Measurements from ENCODE around the gene EZR.

The EZR gene

DNA sequence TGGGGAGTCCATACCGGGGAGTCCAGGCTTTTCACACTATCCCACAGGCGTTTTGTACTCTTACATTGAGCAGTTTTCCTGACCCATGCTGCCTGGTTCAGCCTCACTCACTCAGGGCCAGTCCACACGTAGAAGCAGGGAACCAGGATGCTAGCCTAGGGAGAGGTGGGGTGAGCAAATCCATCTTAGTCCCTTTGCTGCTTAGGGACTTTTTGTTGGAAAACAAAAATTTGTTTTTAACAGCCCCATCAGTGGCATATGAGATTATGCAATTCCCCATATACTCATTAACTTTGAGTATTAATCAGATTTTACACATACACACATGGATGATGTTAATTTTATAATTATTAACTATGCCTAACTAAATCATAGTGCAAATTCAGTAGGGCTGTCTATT lies 84.2 kb downstream of the EZR start:
- WGBS, 2 donors (ENCODE audit: extremely low coverage in 2 of 2, insufficient read length in 2 of 2, insufficient replicate concordance in 1 of 2), result no CpG with 5 or more reads among the region's 3 CpGs
- no peak overlapping the region for H2AFZ ChIP-seq (ENCODE audit: low read length)
- H3K9me3 ChIP-seq (replicated peaks in 1 of 2; ENCODE audit: control insufficient read depth in 2 of 2, insufficient read depth in 1 of 2, low read depth in 1 of 2, low read length in 2 of 2), result peaks cover 9% of the 10 kb centered on the region in 2 donors
- H3K4me3 ChIP-seq (ENCODE audit: low read length in 2 of 2), result no peak overlapping the region
- no peak overlapping the region for H3K4me2 ChIP-seq (ENCODE audit: insufficient read depth, low read length, poor library complexity, severe bottlenecking)
- no peak overlapping the region for H2BK120ac ChIP-seq (ENCODE audit: low read depth, low read length)
- no peaks in the 10 kb centered on the region for H3K4me1 ChIP-seq (ENCODE audit: control insufficient read depth in 2 of 2, insufficient read depth in 1 of 2, low read depth in 1 of 2, low read length in 2 of 2)
- H4K91ac ChIP-seq (ENCODE audit: low read depth, low read length, poor library complexity), result no peak overlapping the region
- H2BK15ac ChIP-seq (ENCODE audit: low read length), result no peak overlapping the region
- no peak overlapping the region for H2AK5ac ChIP-seq (ENCODE audit: low read depth, low read length)
- no peak overlapping the region for H2BK5ac ChIP-seq (ENCODE audit: low read length)
- no peaks in the 10 kb centered on the region for H3K79me1 ChIP-seq (ENCODE audit: low read depth, low read length)
- H3K27ac ChIP-seq (replicated peaks; ENCODE audit: low read length), result no peak overlapping the region
- no peak overlapping the region for H2BK12ac ChIP-seq (ENCODE audit: low read length)
- no peak overlapping the region for H3K14ac ChIP-seq (ENCODE audit: low read length)
- H3K36me3 ChIP-seq (replicated peaks in 1 of 2; ENCODE audit: control insufficient read depth in 2 of 2, insufficient read depth in 2 of 2, low read length in 2 of 2), result no peaks in the 10 kb centered on the region
- no peak overlapping the region for H4K8ac ChIP-seq (ENCODE audit: low read depth, low read length)
- no peak overlapping the region for H3K4ac ChIP-seq (ENCODE audit: low read length)
- H3K9ac ChIP-seq (ENCODE audit: low read depth, low read length, poor library complexity), result no peak overlapping the region
- no peak overlapping the region for H3K18ac ChIP-seq (ENCODE audit: low read length)
- H3K27me3 ChIP-seq (ENCODE audit: control insufficient read depth in 3 of 3, insufficient read depth in 3 of 3, low read depth in 1 of 3, low read length in 3 of 3), result peaks cover 0 to 4% (median 2%) of the 10 kb centered on the region in 3 experiments
- no peak for DNase-seq (ENCODE audit: low spot score)
- no peak overlapping the region for H3K23ac ChIP-seq (ENCODE audit: low read depth, low read length, poor library complexity)

DNA sequence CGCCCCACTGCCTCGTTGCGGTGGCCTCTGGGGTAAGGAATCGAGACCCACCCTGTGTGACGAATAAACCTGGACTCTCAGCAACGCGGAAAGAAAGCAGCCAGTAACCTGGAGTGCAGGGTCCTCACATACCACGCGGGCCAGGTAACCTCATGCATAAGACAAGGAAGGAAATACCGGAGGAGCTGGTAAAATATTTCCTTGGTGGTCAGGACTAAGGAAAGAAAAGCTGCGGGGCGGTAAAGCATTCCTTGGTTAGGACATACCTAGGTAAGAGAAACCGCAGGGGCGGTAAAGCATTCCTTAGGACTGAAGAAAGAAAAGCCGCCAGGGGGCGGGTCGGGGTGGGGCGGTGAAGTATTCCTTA lies 88.6 kb downstream of the EZR start:
- Histone ChIP-seq H4K8ac (ENCODE audit: low read depth, low read length) (no peak overlapping the region), H2BK5ac (ENCODE audit: low read length) (no peak overlapping the region), H2AFZ (ENCODE audit: low read length) (no peak overlapping the region), H3K27ac (replicated peaks; ENCODE audit: low read length) (no peak overlapping the region), H3K9ac (ENCODE audit: low read depth, low read length, poor library complexity) (no peak overlapping the region), H2BK15ac (ENCODE audit: low read length) (no peak overlapping the region), H3K14ac (ENCODE audit: low read length) (no peak overlapping the region), H2AK5ac (ENCODE audit: low read depth, low read length) (no peak overlapping the region), H3K36me3 (replicated peaks in 1 of 2; ENCODE audit: control insufficient read depth in 2 of 2, insufficient read depth in 2 of 2, low read length in 2 of 2) (no peaks in the 10 kb centered on the region), H3K4ac (ENCODE audit: low read length) (no peak overlapping the region), H3K27me3 (ENCODE audit: control insufficient read depth in 3 of 3, insufficient read depth in 3 of 3, low read depth in 1 of 3, low read length in 3 of 3) (peaks cover 0 to 2% (median 0%) of the 10 kb centered on the region in 3 experiments), H3K79me1 (ENCODE audit: low read depth, low read length) (no peaks in the 10 kb centered on the region), H3K4me3 (ENCODE audit: low read length in 2 of 2) (no peak overlapping the region), H3K18ac (ENCODE audit: low read length) (no peak overlapping the region), H3K23ac (ENCODE audit: low read depth, low read length, poor library complexity) (no peak overlapping the region), H3K4me2 (ENCODE audit: insufficient read depth, low read length, poor library complexity, severe bottlenecking) (no peak overlapping the region), H2BK12ac (ENCODE audit: low read length) (no peak overlapping the region), H3K4me1 (ENCODE audit: control insufficient read depth in 2 of 2, insufficient read depth in 1 of 2, low read depth in 1 of 2, low read length in 2 of 2) (no peaks in the 10 kb centered on the region), H3K9me3 (replicated peaks in 1 of 2; ENCODE audit: control insufficient read depth in 2 of 2, insufficient read depth in 1 of 2, low read depth in 1 of 2, low read length in 2 of 2) (peaks cover 4 to 6% of the 10 kb centered on the region in 2 donors), H2BK120ac (ENCODE audit: low read depth, low read length) (no peak overlapping the region), H4K91ac (ENCODE audit: low read depth, low read length, poor library complexity) (no peak overlapping the region)
- DNase-seq (ENCODE audit: low spot score), result no peak
- no CpG with 5 or more reads among the region's 18 CpGs for WGBS, 2 donors (ENCODE audit: extremely low coverage in 2 of 2, insufficient read length in 2 of 2, insufficient replicate concordance in 1 of 2)

GRCh38 chr6:158729906-158730540 lies 89.1 kb downstream of the EZR start:
- H2AFZ ChIP-seq (ENCODE audit: low read length), result no peak overlapping the region
- no peaks in the 10 kb centered on the region for H3K4me1 ChIP-seq (ENCODE audit: control insufficient read depth in 2 of 2, insufficient read depth in 1 of 2, low read depth in 1 of 2, low read length in 2 of 2)
- peaks cover 0 to 2% (median 0%) of the 10 kb centered on the region in 3 experiments for H3K27me3 ChIP-seq (ENCODE audit: control insufficient read depth in 3 of 3, insufficient read depth in 3 of 3, low read depth in 1 of 3, low read length in 3 of 3)
- no peak overlapping the region for H2AK5ac ChIP-seq (ENCODE audit: low read depth, low read length)
- DNase-seq (ENCODE audit: low spot score), result no peak
- H2BK15ac ChIP-seq (ENCODE audit: low read length), result no peak overlapping the region
- H2BK120ac ChIP-seq (ENCODE audit: low read depth, low read length), result no peak overlapping the region
- no peak overlapping the region for H3K23ac ChIP-seq (ENCODE audit: low read depth, low read length, poor library complexity)
- no peak overlapping the region for H2BK12ac ChIP-seq (ENCODE audit: low read length)
- no peaks in the 10 kb centered on the region for H3K79me1 ChIP-seq (ENCODE audit: low read depth, low read length)
- no peak overlapping the region for H3K27ac ChIP-seq (replicated peaks; ENCODE audit: low read length)
- H3K9ac ChIP-seq (ENCODE audit: low read depth, low read length, poor library complexity), result no peak overlapping the region
- H3K4me3 ChIP-seq (ENCODE audit: low read length in 2 of 2), result no peak overlapping the region
- H3K36me3 ChIP-seq (replicated peaks in 1 of 2; ENCODE audit: control insufficient read depth in 2 of 2, insufficient read depth in 2 of 2, low read length in 2 of 2), result no peaks in the 10 kb centered on the region
- peaks cover 4 to 6% of the 10 kb centered on the region in 2 donors for H3K9me3 ChIP-seq (replicated peaks in 1 of 2; ENCODE audit: control insufficient read depth in 2 of 2, insufficient read depth in 1 of 2, low read depth in 1 of 2, low read length in 2 of 2)
- WGBS, 2 donors (ENCODE audit: extremely low coverage in 2 of 2, insufficient read length in 2 of 2, insufficient replicate concordance in 1 of 2), result no CpG with 5 or more reads among the region's 6 CpGs
- no peak overlapping the region for H3K14ac ChIP-seq (ENCODE audit: low read length)
- no peak overlapping the region for H2BK5ac ChIP-seq (ENCODE audit: low read length)
- H3K4me2 ChIP-seq (ENCODE audit: insufficient read depth, low read length, poor library complexity, severe bottlenecking), result no peak overlapping the region
- H4K91ac ChIP-seq (ENCODE audit: low read depth, low read length, poor library complexity), result no peak overlapping the region
- H3K4ac ChIP-seq (ENCODE audit: low read length), result no peak overlapping the region
- H3K18ac ChIP-seq (ENCODE audit: low read length), result no peak overlapping the region
- no peak overlapping the region for H4K8ac ChIP-seq (ENCODE audit: low read depth, low read length)

DNA sequence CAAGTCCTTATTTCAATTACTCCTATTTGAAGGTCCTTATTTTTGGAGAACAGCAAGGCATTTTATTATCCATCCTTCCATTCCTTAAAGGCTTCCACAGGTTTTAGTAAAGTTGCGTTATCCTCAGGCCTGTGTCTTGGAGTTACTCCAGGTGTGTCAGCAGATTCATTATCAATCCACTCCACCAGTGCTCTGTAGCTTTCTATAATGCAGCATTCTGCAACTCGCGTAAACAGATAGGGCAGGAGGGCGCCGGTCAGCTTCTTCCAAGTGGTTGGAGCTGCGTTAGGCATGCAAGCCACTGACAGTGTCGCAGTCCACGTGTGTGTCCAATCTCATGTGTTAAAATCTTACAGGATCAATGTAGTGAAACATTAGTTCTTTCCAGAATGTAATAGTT lies 93.5 kb downstream of the EZR start:
- Histone ChIP-seq H4K8ac (ENCODE audit: low read depth, low read length) (no peak overlapping the region), H3K18ac (ENCODE audit: low read length) (no peak overlapping the region), H2AFZ (ENCODE audit: low read length) (no peak overlapping the region), H2BK5ac (ENCODE audit: low read length) (no peak overlapping the region), H3K23ac (ENCODE audit: low read depth, low read length, poor library complexity) (no peak overlapping the region), H3K14ac (ENCODE audit: low read length) (no peak overlapping the region), H3K4me2 (ENCODE audit: insufficient read depth, low read length, poor library complexity, severe bottlenecking) (no peak overlapping the region), H2BK12ac (ENCODE audit: low read length) (no peak overlapping the region), H3K9me3 (replicated peaks in 1 of 2; ENCODE audit: control insufficient read depth in 2 of 2, insufficient read depth in 1 of 2, low read depth in 1 of 2, low read length in 2 of 2) (peaks cover 0 to 3% of the 10 kb centered on the region in 2 donors), H3K27ac (replicated peaks; ENCODE audit: low read length) (no peak overlapping the region), H3K4me1 (ENCODE audit: control insufficient read depth in 2 of 2, insufficient read depth in 1 of 2, low read depth in 1 of 2, low read length in 2 of 2) (peaks cover 0 to under 1% of the 10 kb centered on the region in 2 donors), H3K27me3 (ENCODE audit: control insufficient read depth in 3 of 3, insufficient read depth in 3 of 3, low read depth in 1 of 3, low read length in 3 of 3) (peaks cover 0 to under 1% (median 0%) of the 10 kb centered on the region in 3 experiments), H3K79me1 (ENCODE audit: low read depth, low read length) (no peaks in the 10 kb centered on the region), H2BK120ac (ENCODE audit: low read depth, low read length) (no peak overlapping the region), H2BK15ac (ENCODE audit: low read length) (no peak overlapping the region), H3K36me3 (replicated peaks in 1 of 2; ENCODE audit: control insufficient read depth in 2 of 2, insufficient read depth in 2 of 2, low read length in 2 of 2) (no peaks in the 10 kb centered on the region), H3K4me3 (ENCODE audit: low read length in 2 of 2) (no peak overlapping the region), H3K4ac (ENCODE audit: low read length) (no peak overlapping the region), H2AK5ac (ENCODE audit: low read depth, low read length) (no peak overlapping the region), H4K91ac (ENCODE audit: low read depth, low read length, poor library complexity) (no peak overlapping the region), H3K9ac (ENCODE audit: low read depth, low read length, poor library complexity) (no peak overlapping the region)
- no CpG with 5 or more reads among the region's 8 CpGs for WGBS, 2 donors (ENCODE audit: extremely low coverage in 2 of 2, insufficient read length in 2 of 2, insufficient replicate concordance in 1 of 2)
- DNase-seq (ENCODE audit: low spot score), result no peak

Data from neuronal stem cell (in vitro differentiated cells).